Natural killer cell (primary cell): ENCODE measurements around the gene S100B. TPM values are rescaled to one million over a fixed set of nuclear protein-coding genes. Genes with fewer than 3 reads are reported as not detected.

ENCODE experiments used
- ATAC-seq, 3 donors: fragments of 150-1000 bp in 2 of 3; fragments of 200-7000 bp in 1 of 3; cut with Tn5 transposase; 1 replicate in 1 of 3; 2 replicates in 2 of 3; pipeline ENCODE4 v1.10.0; 2021; ENCODE audit warnings: mild to moderate bottlenecking in 2 of 3, moderate library complexity in 2 of 3
- DNase-seq, 2 donors: peaks; one replicate each; pipeline versions ENCODE4 v3.0.0 to v3.0.0-alpha.2; 2013 to 2021; ENCODE audit warnings: mixed read lengths in 1 of 2
- H3K27ac ChIP-seq: one replicate; pipeline ENCODE4 v1.5.1; 2013; ENCODE audit warnings: mild to moderate bottlenecking, low read length
- H3K27me3 ChIP-seq: one replicate; pipeline ENCODE4 v1.6.1; 2013; ENCODE audit warnings: low read length; ENCODE audit not compliant: control insufficient read depth, insufficient read depth
- H3K36me3 ChIP-seq: one replicate; pipeline ENCODE4 v1.6.1; 2013; ENCODE audit warnings: low read length; ENCODE audit not compliant: control insufficient read depth, insufficient read depth
- H3K4me1 ChIP-seq: one replicate; pipeline ENCODE4 v1.6.1; 2013; ENCODE audit warnings: low read length; ENCODE audit not compliant: control insufficient read depth, insufficient read depth
- H3K4me3 ChIP-seq: one replicate; pipeline ENCODE4 v1.5.1; 2013; ENCODE audit warnings: low read length
- H3K9me3 ChIP-seq: one replicate; pipeline ENCODE4 v1.6.1; 2013; ENCODE audit warnings: low read length; ENCODE audit not compliant: control insufficient read depth, insufficient read depth
- H3K27ac Mint-ChIP-seq, 2 donors: one replicate each; pipeline ENCODE4 v1.8.0; 2022; ENCODE audit warnings: mild to moderate bottlenecking in 2 of 2, mixed read lengths in 2 of 2, moderate library complexity in 1 of 2
- H3K27me3 Mint-ChIP-seq, 2 donors: one replicate each; pipeline ENCODE4 v1.8.0; 2022; ENCODE audit warnings: low read depth in 2 of 2, mixed read lengths in 2 of 2
- H3K36me3 Mint-ChIP-seq: one replicate; pipeline ENCODE4 v1.8.0; 2022; ENCODE audit warnings: mixed read lengths
- H3K4me1 Mint-ChIP-seq, 2 donors: one replicate each; pipeline ENCODE4 v1.8.0; 2022; ENCODE audit warnings: mixed read lengths in 2 of 2
- H3K4me3 Mint-ChIP-seq: one replicate; pipeline ENCODE4 v1.8.0; 2022; ENCODE audit warnings: mild to moderate bottlenecking, moderate library complexity, mixed read lengths
- H3K9me3 Mint-ChIP-seq, 2 donors: one replicate each; pipeline ENCODE4 v1.8.0; 2022; ENCODE audit warnings: mixed read lengths in 2 of 2
- CTCF ChIP-seq: fragments of 200-600 bp; IDR thresholded peaks from one replicate; pipeline ENCODE4 v1.8.0; 2022; ENCODE audit warnings: antibody characterized with exemption
- WGBS: methylation state at CpG from one replicate; pipeline ENCODE4 v1.1.7; 2013; ENCODE audit warnings: missing lambda C conversion rate; ENCODE audit not compliant: insufficient coverage; 5-methylcytosine and 5-hydroxymethylcytosine counted together
- intact Hi-C: fragments of 100-400 bp; cut with micrococcal nuclease; formaldehyde crosslinking; loops from one replicate; pipeline ENCODE4 v1.14.2; 2022
- total RNA-seq, 4 donors: library from RNA; stranded (reverse); fragments of 120-200 nt in 1 of 4; gene quantifications; one replicate each; pipeline versions ENCODE4 v1.2.3 to v1.2.4, GENCODE V29; 2013 to 2022

S100B gene
- total RNA-seq, 3 donors from 2014 or later (not counting 1 experiment from before 2014, with no cell fraction given) = 4.0 to 58.9 TPM; not detected in 1

DNA sequence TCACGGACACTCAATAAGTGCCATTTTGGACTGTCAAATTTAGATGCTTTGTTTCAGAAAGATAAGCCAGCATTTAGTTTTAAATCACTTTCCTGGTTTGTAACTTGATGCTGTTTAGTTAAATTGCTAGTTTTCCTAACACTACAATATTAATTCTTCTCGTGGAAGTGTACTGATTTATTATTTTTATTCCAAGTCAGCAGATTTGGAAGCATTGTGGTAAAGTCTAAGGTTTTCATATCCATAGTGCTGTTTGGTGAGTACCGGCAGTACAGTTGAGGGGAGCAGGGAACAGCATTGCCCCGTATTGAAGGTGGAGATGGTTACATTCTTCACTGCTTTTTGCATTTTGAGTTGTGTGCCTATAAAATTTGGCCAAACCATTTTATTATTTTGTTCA lies 36.3 kb downstream of the S100B start:
- no peak overlapping the region for H3K4me3 ChIP-seq
- no peaks in the 10 kb centered on the region for H3K4me1 ChIP-seq
- Mint-ChIP-seq H3K9me3 (peaks cover 0 to 3% of the 10 kb centered on the region in 2 donors), H3K4me1 (peaks cover 8 to 49% of the 10 kb centered on the region in 2 donors), H3K27me3 (no peaks in the 10 kb centered on the region), H3K36me3 (peaks cover 26% of the 10 kb centered on the region), H3K27ac (peak overlapping the region; percentile 21 to 23), H3K4me3 (no peak overlapping the region)
- H3K9me3 ChIP-seq = no peaks in the 10 kb centered on the region
- no peak overlapping the region for H3K27ac ChIP-seq
- DNase-seq (no peak), ATAC-seq (no peak)
- 98% methylated on average over 3 of the region's 4 CpGs for whole genome bisulfite sequencing
- intact Hi-C loops = no loop called here
- no peaks in the 10 kb centered on the region for H3K27me3 ChIP-seq
- peaks cover 63% of the 10 kb centered on the region for H3K36me3 ChIP-seq
- TF ChIP-seq CTCF = no peak

GRCh38 chr21:46567348-46567747 lies 37.5 kb downstream of the S100B start:
- peaks cover 18% of the 10 kb centered on the region for H3K36me3 Mint-ChIP-seq
- no peaks in the 10 kb centered on the region for H3K4me1 ChIP-seq
- intact Hi-C loops = no loop called here
- H3K27ac Mint-ChIP-seq = peak overlapping the region; percentile 21 to 43
- TF ChIP-seq CTCF = no peak
- H3K27me3 Mint-ChIP-seq = no peaks in the 10 kb centered on the region
- WGBS = 92% methylated on average over 15 of the region's 15 CpGs
- H3K4me3 ChIP-seq = no peak overlapping the region
- no peaks in the 10 kb centered on the region for H3K27me3 ChIP-seq
- no peak overlapping the region for H3K4me3 Mint-ChIP-seq
- H3K9me3 Mint-ChIP-seq = no peaks in the 10 kb centered on the region
- peaks cover 8 to 57% of the 10 kb centered on the region in 2 donors for H3K4me1 Mint-ChIP-seq
- H3K27ac ChIP-seq = no peak overlapping the region
- DNase-seq (no peak), ATAC-seq (no peak)
- peaks cover 66% of the 10 kb centered on the region for H3K36me3 ChIP-seq
- no peaks in the 10 kb centered on the region for H3K9me3 ChIP-seq

- peak overlapping the region in 1 of 2 donors; percentile 60 for H3K27ac Mint-ChIP-seq
- intact Hi-C loops = no loop called here
- Histone ChIP-seq H3K36me3 (peaks cover 79% of the 10 kb centered on the region), H3K27me3 (no peaks in the 10 kb centered on the region), H3K9me3 (no peaks in the 10 kb centered on the region), H3K4me3 (no peak overlapping the region), H3K27ac (no peak overlapping the region), H3K4me1 (peaks cover 21% of the 10 kb centered on the region)
- H3K27me3 Mint-ChIP-seq = no peaks in the 10 kb centered on the region
- no peak for ATAC-seq
- no peak for TF ChIP-seq CTCF
- H3K9me3 Mint-ChIP-seq = no peaks in the 10 kb centered on the region
- WGBS = 93% methylated on average over 10 of the region's 10 CpGs
- H3K36me3 Mint-ChIP-seq = peaks cover 5% of the 10 kb centered on the region
- peaks cover 16 to 67% of the 10 kb centered on the region in 2 donors for H3K4me1 Mint-ChIP-seq
- no peak overlapping the region for H3K4me3 Mint-ChIP-seq
- no peak for DNase-seq
These were observed 40.5 kb downstream of the S100B start for GRCh38 chr21:46564391-46564790.

DNA sequence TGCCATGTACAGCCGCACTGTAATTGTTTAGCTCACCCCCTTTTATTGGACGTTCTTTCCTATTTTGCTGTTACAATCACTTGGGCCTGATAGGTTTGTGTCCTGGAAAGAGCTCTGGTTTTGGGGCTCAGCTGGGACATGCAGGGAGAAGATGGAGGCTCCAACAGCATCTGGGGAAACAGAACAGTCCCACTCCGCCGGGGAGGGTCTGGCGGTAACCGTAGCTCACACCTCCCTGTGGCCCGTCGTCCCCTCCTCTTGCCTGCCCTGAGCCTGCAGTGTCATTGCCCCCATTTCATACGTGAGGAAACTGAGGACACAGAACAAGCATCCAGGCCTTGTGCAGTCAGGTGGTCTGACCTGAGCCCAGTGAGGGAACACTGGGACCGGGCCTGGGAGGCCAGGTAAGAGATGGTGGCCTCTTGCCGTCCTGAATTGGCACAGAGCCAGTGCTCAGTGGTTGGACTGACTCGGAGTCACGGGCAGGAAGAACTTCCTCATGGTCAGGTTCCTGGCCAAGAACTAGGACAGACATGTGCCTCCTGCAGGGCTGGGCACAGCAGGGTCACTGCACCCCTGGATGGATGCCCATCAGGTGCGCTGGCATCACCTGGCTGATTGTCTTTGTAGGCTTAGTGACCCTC lies 41.8 kb downstream of the S100B start:
- no peak for TF ChIP-seq CTCF
- no peak for DNase-seq
- Histone ChIP-seq H3K9me3 (no peaks in the 10 kb centered on the region), H3K27ac (no peak overlapping the region), H3K4me1 (peaks cover 34% of the 10 kb centered on the region), H3K4me3 (no peak overlapping the region), H3K36me3 (peaks cover 77% of the 10 kb centered on the region), H3K27me3 (no peaks in the 10 kb centered on the region)
- H3K4me1 Mint-ChIP-seq = peaks cover 22 to 64% of the 10 kb centered on the region in 2 donors
- peaks cover 5% of the 10 kb centered on the region for H3K36me3 Mint-ChIP-seq
- H3K27me3 Mint-ChIP-seq = no peaks in the 10 kb centered on the region
- intact Hi-C loops = no loop called here
- no peak for ATAC-seq
- WGBS = 91% methylated on average over 14 of the region's 14 CpGs
- H3K4me3 Mint-ChIP-seq = no peak overlapping the region
- peak overlapping the region in 1 of 2 donors; percentile 96 for H3K27ac Mint-ChIP-seq
- H3K9me3 Mint-ChIP-seq = no peaks in the 10 kb centered on the region
